Measurements from ENCODE around the gene SEL1L3. TPM values are rescaled to one million over a fixed set of nuclear protein-coding genes. Genes with fewer than 3 reads are reported as not detected.

The SEL1L3 gene
- total and polyA plus RNA-seq, 8 donors, result 4.1 to 173 (median 53.6) TPM

GRCh38 chr4:25845841-25846653 is 16.7 kb downstream of the SEL1L3 start:
- no peak overlapping the region for H3K4me3 ChIP-seq
- intact Hi-C loops (cut with DNase I; ENCODE audit: low total_unique reads), result no loop called here
- H3K36me3 ChIP-seq, result peaks cover 3 to 24% (median 13%) of the 10 kb centered on the region in 4 donors
- H3K9me3 ChIP-seq, result no peaks in the 10 kb centered on the region
- no peaks in the 10 kb centered on the region for H3K27me3 ChIP-seq
- H3K27ac ChIP-seq, result peak overlapping the region in 1 of 5 donors; percentile 87
- 89 to 97% (median 91%) methylated on average over 11 to 12 of the region's 12 CpGs for WGBS, 5 donors
- no peak for TF ChIP-seq EP300 (IDR thresholded peaks at IDR 0.05)
- no peak for DNase-seq
- H3K4me1 ChIP-seq, result peaks cover 16 to 41% (median 33%) of the 10 kb centered on the region in 4 donors

- TF ChIP-seq EP300 (IDR thresholded peaks at IDR 0.05) (no peak), POLR2AphosphoS5 (IDR thresholded peaks at IDR 0.05) (no peak), POLR2A (IDR thresholded peaks at IDR 0.05) (no peak)
- TF ChIP-seq, protein P1, sequence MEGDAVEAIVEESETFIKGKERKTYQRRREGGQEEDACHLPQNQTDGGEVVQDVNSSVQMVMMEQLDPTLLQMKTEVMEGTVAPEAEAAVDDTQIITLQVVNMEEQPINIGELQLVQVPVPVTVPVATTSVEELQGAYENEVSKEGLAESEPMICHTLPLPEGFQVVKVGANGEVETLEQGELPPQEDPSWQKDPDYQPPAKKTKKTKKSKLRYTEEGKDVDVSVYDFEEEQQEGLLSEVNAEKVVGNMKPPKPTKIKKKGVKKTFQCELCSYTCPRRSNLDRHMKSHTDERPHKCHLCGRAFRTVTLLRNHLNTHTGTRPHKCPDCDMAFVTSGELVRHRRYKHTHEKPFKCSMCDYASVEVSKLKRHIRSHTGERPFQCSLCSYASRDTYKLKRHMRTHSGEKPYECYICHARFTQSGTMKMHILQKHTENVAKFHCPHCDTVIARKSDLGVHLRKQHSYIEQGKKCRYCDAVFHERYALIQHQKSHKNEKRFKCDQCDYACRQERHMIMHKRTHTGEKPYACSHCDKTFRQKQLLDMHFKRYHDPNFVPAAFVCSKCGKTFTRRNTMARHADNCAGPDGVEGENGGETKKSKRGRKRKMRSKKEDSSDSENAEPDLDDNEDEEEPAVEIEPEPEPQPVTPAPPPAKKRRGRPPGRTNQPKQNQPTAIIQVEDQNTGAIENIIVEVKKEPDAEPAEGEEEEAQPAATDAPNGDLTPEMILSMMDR (IDR thresholded peaks at IDR 0.05), result no peak
- Histone ChIP-seq H3K27me3 (no peaks in the 10 kb centered on the region), H3K9me3 (no peaks in the 10 kb centered on the region), H3K4me3 (no peak overlapping the region), H3K4me1 (peaks cover 16 to 38% (median 31%) of the 10 kb centered on the region in 4 donors), H3K27ac (peak overlapping the region in 1 of 5 donors; percentile 87), H3K36me3 (peaks cover 3 to 24% (median 13%) of the 10 kb centered on the region in 4 donors)
- 87 to 93% (median 90%) methylated on average over 4 of the region's 4 CpGs for WGBS, 5 donors
- intact Hi-C loops (cut with DNase I; ENCODE audit: low total_unique reads), result no loop called here
- DNase-seq, result no peak
Measured at GRCh38 chr4:25844961-25845712, 17.7 kb downstream of the SEL1L3 start.

- peak overlapping the region; percentile 63 to 87 (median 81) for H3K27ac ChIP-seq
- H3K27me3 ChIP-seq, result no peaks in the 10 kb centered on the region
- intact Hi-C loops (cut with DNase I; ENCODE audit: low total_unique reads), result no loop called here
- peak overlapping the region in 1 of 4 donors; percentile 22 for H3K4me3 ChIP-seq
- peaks cover 16 to 38% (median 28%) of the 10 kb centered on the region in 4 donors for H3K4me1 ChIP-seq
- TF ChIP-seq POLR2AphosphoS5 (IDR thresholded peaks at IDR 0.05), result peak in 2 of 3 donors; percentile 16 to 41
- no peak for TF ChIP-seq EP300 (IDR thresholded peaks at IDR 0.05)
- WGBS, 5 donors, result 33 to 55% (median 40%) methylated on average over 15 to 22 of the region's 22 CpGs
- no peaks in the 10 kb centered on the region for H3K9me3 ChIP-seq
- peaks cover 3 to 24% (median 13%) of the 10 kb centered on the region in 4 donors for H3K36me3 ChIP-seq
- DNase-seq, result peak; percentile 64 to 86
Measured at GRCh38 chr4:25843340-25844097, 19.3 kb downstream of the SEL1L3 start.

DNA sequence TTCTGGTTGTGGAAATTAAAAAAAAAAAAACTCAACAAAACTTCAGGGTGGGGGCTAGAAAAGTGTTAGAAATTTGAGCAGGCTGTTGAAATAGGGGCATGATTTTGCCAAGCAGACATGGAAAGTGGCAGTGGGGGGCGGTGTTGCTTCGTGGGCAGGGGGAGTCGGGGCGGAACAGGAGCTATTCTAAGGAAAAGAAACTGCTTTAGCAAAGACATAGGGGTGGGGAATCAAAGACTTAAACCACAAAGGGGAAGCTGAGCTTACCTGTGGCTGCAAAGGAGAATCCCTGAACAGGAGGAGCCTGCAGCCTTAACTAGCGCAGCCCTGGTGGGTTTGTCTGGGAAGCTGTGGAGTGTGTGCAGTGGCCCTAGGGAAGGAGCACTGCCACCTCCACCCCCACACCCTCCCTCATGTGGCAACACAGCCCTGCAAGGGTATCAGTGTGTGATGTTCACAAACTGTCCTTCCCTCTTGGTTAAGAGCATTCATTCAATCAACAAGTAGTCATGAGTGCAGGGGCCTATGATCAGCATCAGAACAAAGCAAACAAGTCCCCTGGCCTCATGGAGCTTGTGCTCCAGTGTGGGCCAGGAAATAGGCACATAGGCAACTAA is 20.5 kb downstream of the SEL1L3 start:
- whole genome bisulfite sequencing, 5 donors, result 66 to 84% (median 73%) methylated on average over 5 of the region's 5 CpGs
- intact Hi-C loops (cut with DNase I; ENCODE audit: low total_unique reads), result no loop called here
- Histone ChIP-seq H3K4me1 (peaks cover 16 to 38% (median 28%) of the 10 kb centered on the region in 4 donors), H3K27ac (peak overlapping the region in 2 of 5 donors; percentile 81 to 83), H3K9me3 (no peaks in the 10 kb centered on the region), H3K27me3 (no peaks in the 10 kb centered on the region), H3K36me3 (peaks cover 3 to 23% (median 12%) of the 10 kb centered on the region in 4 donors), H3K4me3 (no peak overlapping the region)
- DNase-seq, result peak in 1 of 2 donors; percentile 43
- TF ChIP-seq POLR2A (IDR thresholded peaks at IDR 0.05) (no peak), POLR2AphosphoS5 (IDR thresholded peaks at IDR 0.05) (no peak), EP300 (IDR thresholded peaks at IDR 0.05) (no peak)
- TF ChIP-seq, protein P1 (IDR thresholded peaks at IDR 0.05), result no peak

All from stomach (tissue), 9 donors.